ENCODE results near the gene SCRN2.

- TF ChIP-seq PATZ1 (CRISPR knock-in tag; IDR thresholded peaks at IDR 0.05; ENCODE audit: borderline replicate concordance): no peak
- no peak for TF ChIP-seq ISL1 (CRISPR knock-in tag; IDR thresholded peaks at IDR 0.05)
- TF ChIP-seq TOX (CRISPR knock-in tag; IDR thresholded peaks at IDR 0.05; ENCODE audit: borderline replicate concordance): no peak
- no peak for TF ChIP-seq ZFP30 (CRISPR knock-in tag; IDR thresholded peaks at IDR 0.05)
- TF ChIP-seq RARB (CRISPR knock-in tag; IDR thresholded peaks at IDR 0.05): no peak
- TF ChIP-seq CREB5 (CRISPR knock-in tag; IDR thresholded peaks at IDR 0.05; ENCODE audit: low read depth): no peak
- TF ChIP-seq ZFP3 (CRISPR knock-in tag; IDR thresholded peaks at IDR 0.05): no peak
- no peak for TF ChIP-seq ARNTL (CRISPR knock-in tag; IDR thresholded peaks at IDR 0.05; ENCODE audit: borderline replicate concordance, low read depth)
- TF ChIP-seq ZNF70 (CRISPR knock-in tag; IDR thresholded peaks at IDR 0.05): no peak
- TF ChIP-seq CSDC2 (CRISPR knock-in tag; IDR thresholded peaks at IDR 0.05): no peak
- TF ChIP-seq GLIS3 (CRISPR knock-in tag; IDR thresholded peaks at IDR 0.05): no peak
- TF ChIP-seq ZNF8 (CRISPR knock-in tag; IDR thresholded peaks at IDR 0.05): no peak
- no peak for TF ChIP-seq ZNF565 (CRISPR knock-in tag; conservative IDR thresholded peaks at IDR 0.05; ENCODE audit: low read depth)
Observed at GRCh38 chr17:47803751-47804150, 37.3 kb downstream of the SCRN2 start.

All from SK-N-SH treated with all-trans-retinoic acid at 6 μM for 48 hours (cell line).